ENCODE results near the gene TANK.

The TANK gene

DNA sequence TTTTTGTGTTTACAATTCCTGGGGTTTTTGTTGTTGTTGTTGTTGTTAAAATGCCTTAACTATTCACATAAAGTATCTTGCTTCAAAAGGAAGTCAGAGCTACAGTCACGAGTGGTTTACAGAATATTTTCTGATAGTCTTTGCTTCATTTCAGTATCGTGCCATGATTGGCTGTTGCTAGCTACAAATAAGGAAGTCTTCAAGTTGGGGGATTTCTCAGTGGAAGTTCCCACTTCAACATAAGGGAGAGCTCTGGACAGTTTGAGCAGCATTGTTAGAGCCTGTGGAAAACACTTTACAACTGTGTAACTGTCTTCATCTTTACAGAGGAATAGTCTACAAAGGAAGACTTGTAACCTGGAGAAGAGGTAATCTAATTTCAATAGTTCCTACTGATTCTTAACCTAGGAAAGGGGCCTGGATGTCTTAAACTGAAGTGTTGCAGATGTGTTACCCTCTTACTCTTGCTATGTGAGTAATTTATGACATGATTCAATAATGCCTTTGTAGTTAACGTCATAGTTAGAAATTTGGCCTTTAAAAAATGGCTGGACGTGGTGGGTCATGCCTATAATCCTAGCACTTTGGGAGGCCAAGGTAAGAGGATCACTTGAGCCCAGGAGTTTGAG is 23.4 kb upstream of the TANK start:
- H3K4me3 ChIP-seq (ENCODE audit: low read depth, low read length) = peak overlapping the region; percentile 65
- peak; percentile 87 for DNase-seq (ENCODE audit: low read depth)
- peak; percentile 25 for TF ChIP-seq POLR2A (IDR thresholded peaks at IDR 0.05; ENCODE audit: extremely low read depth, insufficient read length)
- TF ChIP-seq, protein P1, sequence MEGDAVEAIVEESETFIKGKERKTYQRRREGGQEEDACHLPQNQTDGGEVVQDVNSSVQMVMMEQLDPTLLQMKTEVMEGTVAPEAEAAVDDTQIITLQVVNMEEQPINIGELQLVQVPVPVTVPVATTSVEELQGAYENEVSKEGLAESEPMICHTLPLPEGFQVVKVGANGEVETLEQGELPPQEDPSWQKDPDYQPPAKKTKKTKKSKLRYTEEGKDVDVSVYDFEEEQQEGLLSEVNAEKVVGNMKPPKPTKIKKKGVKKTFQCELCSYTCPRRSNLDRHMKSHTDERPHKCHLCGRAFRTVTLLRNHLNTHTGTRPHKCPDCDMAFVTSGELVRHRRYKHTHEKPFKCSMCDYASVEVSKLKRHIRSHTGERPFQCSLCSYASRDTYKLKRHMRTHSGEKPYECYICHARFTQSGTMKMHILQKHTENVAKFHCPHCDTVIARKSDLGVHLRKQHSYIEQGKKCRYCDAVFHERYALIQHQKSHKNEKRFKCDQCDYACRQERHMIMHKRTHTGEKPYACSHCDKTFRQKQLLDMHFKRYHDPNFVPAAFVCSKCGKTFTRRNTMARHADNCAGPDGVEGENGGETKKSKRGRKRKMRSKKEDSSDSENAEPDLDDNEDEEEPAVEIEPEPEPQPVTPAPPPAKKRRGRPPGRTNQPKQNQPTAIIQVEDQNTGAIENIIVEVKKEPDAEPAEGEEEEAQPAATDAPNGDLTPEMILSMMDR (IDR thresholded peaks at IDR 0.05; ENCODE audit: low read depth, low read length) = no peak

DNA sequence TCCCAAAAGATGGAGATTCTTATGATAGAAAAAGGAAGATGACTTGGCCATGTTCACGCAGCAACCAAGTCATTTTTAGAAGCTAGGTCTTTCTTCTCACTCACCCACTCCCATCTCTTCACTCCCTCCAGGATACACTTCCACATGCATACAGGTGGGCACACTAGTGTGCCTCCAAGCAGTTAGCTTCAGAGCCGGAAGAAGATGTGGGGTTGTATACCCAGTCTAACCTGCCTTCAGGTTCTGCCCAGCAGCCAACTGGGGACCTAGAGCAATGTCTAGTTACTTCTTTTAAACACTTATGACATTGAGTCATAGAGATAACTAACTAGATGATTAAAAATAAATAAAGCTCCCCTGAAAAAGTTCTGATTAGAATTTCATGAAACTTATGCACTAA is 21.8 kb upstream of the TANK start:
- TF ChIP-seq, protein P2, sequence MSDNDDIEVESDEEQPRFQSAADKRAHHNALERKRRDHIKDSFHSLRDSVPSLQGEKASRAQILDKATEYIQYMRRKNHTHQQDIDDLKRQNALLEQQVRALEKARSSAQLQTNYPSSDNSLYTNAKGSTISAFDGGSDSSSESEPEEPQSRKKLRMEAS (IDR thresholded peaks at IDR 0.05; ENCODE audit: low read depth, low read length) = no peak
- TF ChIP-seq MYC (IDR thresholded peaks at IDR 0.05; ENCODE audit: low read depth, low read length) = no peak
- TF ChIP-seq POLR2A (IDR thresholded peaks at IDR 0.05; ENCODE audit: extremely low read depth, insufficient read length) = no peak
- TF ChIP-seq, protein P1 (IDR thresholded peaks at IDR 0.05; ENCODE audit: low read depth, low read length) = no peak
- H3K4me3 ChIP-seq (ENCODE audit: low read depth, low read length) = peak overlapping the region; percentile 65
- DNase-seq (ENCODE audit: low read depth) = no peak

DNA sequence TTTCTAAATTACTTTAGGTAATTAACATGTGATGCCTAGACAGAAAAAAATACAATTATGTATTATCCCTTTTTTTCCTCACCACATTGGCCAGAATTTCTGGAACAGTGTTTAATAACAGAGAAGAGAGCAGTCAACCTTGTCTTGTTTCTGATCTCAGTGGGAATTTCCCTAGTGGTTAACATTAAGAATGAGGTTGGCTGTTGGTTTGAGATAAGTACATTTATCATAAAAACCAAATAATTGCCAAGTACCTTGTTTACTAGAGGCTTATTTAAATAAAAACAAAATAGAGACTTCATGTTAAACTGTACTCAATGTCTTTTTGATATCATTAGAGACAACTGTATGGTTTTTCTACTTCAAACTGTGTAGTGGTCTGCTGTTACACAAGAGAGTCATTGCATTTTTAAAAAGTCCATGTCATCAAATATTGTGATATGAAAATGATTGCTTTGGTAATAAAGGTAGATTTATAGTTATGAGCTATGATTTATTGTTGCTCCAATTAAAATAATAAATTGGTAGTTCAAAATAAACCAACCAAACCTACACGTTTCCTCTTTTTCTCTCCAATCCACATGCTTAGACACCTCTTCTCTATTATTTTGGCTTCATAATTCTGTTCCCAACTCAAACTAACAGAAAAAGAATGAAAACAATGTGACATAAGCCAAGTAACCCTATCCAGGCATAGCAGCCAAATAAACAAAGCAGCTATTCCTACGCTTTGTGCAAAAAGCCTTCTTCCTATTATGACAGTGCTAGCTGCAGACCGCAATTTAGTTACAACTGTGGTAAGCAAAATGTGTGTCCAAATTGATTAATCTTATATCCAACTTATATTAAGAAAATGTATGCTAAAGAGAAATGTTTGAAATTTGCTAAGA is 20.9 kb upstream of the TANK start:
- DNase-seq (ENCODE audit: low read depth) = peak; percentile 57
- peak overlapping the region; percentile 65 for H3K4me3 ChIP-seq (ENCODE audit: low read depth, low read length)
- TF ChIP-seq, protein P2 (IDR thresholded peaks at IDR 0.05; ENCODE audit: low read depth, low read length) = no peak
- TF ChIP-seq MYC (IDR thresholded peaks at IDR 0.05; ENCODE audit: low read depth, low read length) = 0 out of 2 replicates have a peak, but pooled peaks have one; percentile 23
- TF ChIP-seq POLR2A (IDR thresholded peaks at IDR 0.05; ENCODE audit: extremely low read depth, insufficient read length) = no peak

DNA sequence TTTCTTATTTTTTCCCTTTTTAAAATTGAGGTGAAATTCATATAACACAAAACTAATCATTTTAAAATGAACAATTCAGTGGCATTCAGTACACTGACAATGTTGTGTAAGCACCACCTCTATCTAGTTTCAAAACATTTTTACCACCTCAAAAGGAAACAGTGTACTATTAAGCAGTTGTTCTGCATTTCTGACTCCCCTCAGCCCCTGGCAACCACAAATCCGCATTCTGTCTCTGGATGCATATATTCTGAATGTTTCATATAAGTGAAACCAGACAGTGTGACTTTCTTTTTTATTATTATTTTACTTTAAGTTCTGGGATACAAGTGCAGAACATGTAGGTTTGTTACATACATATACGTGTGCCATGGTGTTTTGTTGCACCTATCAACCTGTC is 19.2 kb upstream of the TANK start:
- peak; percentile 63 for DNase-seq (ENCODE audit: low read depth)
- H3K4me3 ChIP-seq (ENCODE audit: low read depth, low read length) = peak overlapping the region; percentile 7
- TF ChIP-seq POLR2A (IDR thresholded peaks at IDR 0.05; ENCODE audit: extremely low read depth, insufficient read length) = no peak
- TF ChIP-seq, protein P2 (IDR thresholded peaks at IDR 0.05; ENCODE audit: low read depth, low read length) = no peak
- TF ChIP-seq, protein P1 (IDR thresholded peaks at IDR 0.05; ENCODE audit: low read depth, low read length) = no peak
- no peak for TF ChIP-seq MYC (IDR thresholded peaks at IDR 0.05; ENCODE audit: low read depth, low read length)

DNA sequence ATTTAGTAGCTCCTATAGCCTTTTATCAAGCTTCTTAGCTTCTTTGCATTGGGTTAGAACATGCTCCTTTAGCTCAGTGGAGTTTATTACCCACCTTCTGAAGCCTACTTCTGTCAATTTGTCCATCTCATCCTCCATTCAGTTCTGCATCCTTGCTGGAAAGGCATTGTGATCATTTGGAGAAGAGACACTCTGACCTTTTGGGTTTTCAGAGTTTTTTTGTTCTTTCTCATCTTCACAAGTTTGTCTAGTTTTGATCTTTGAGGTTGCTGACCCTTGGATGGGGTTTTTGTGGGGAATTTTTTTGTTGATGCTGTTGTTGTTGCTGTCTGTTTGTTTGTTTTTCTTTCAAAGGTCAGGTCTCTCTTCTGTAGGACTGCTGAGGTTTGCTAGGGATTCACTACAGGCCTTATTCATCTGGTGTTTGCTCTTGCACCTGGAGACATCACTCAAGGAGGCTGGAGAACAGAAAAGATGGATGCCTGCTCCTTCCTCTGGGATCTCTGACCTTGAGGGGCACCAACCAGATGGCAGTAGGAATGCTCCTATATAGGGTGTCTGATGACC is 13.9 kb upstream of the TANK start:
- TF ChIP-seq, protein P1 (IDR thresholded peaks at IDR 0.05; ENCODE audit: low read depth, low read length) = no peak
- TF ChIP-seq POLR2A (IDR thresholded peaks at IDR 0.05; ENCODE audit: extremely low read depth, insufficient read length) (no peak), MYC (IDR thresholded peaks at IDR 0.05; ENCODE audit: low read depth, low read length) (no peak)
- TF ChIP-seq, protein P2 (IDR thresholded peaks at IDR 0.05; ENCODE audit: low read depth, low read length) = no peak
- DNase-seq (ENCODE audit: low read depth) = no peak
- H3K4me3 ChIP-seq (ENCODE audit: low read depth, low read length) = no peak overlapping the region

DNA sequence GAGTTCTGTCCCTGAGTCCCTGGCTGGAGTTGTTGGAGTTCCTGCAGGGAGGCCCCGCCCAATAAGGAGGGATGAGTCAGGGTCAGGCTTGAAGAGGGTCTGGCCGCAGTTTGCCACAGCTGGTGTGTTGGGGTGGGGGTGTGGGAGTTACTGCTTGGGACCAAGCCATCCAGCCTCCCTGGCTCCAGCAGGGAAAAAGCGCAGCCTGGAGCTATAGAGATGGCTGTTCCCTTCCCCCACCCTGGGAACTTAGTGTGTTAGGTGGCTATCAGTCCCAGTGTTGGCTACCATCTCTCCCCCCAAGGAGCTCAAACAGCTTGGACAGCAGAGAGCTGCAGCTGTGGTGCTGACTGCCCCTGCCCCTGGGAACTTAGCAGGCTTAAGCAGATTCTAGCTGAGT is 13.2 kb upstream of the TANK start:
- DNase-seq (ENCODE audit: low read depth) = no peak
- no peak overlapping the region for H3K4me3 ChIP-seq (ENCODE audit: low read depth, low read length)
- TF ChIP-seq, protein P2 (IDR thresholded peaks at IDR 0.05; ENCODE audit: low read depth, low read length) = no peak
- TF ChIP-seq, protein P1 (IDR thresholded peaks at IDR 0.05; ENCODE audit: low read depth, low read length) = no peak
- no peak for TF ChIP-seq MYC (IDR thresholded peaks at IDR 0.05; ENCODE audit: low read depth, low read length)
- no peak for TF ChIP-seq POLR2A (IDR thresholded peaks at IDR 0.05; ENCODE audit: extremely low read depth, insufficient read length)
